ENCODE data around the gene POU3F1.

POU3F1 gene

GRCh38 chr1:38068980-38069340 is 22.4 kb upstream of the POU3F1 start:
- ChIA-PET POLR2A (ENCODE audit: low non-redundant PET) (no interaction called here), CTCF (no interaction called here)
- no peak for DNase-seq (ENCODE audit: low spot score)
- no peak overlapping the region for H3K27ac ChIP-seq
- TF ChIP-seq CTCF (conservative IDR thresholded peaks at IDR 0.05; ENCODE audit: low read depth), result no peak

GRCh38 chr1:38068220-38068979 is 21.8 kb upstream of the POU3F1 start:
- TF ChIP-seq CTCF (conservative IDR thresholded peaks at IDR 0.05; ENCODE audit: low read depth), result no peak
- DNase-seq (ENCODE audit: low spot score), result no peak
- no peak overlapping the region for H3K27ac ChIP-seq
- ChIA-PET POLR2A (ENCODE audit: low non-redundant PET) (no interaction called here), CTCF (interaction anchor here (0.7 to 1.4 kb wide), 2 partner anchors 9 to 41 kb away, joined by 3 read pairs; no protein-coding TSS in a partner anchor)

GRCh38 chr1:38064197-38064903 is 17.8 kb upstream of the POU3F1 start:
- H3K27ac ChIP-seq, result no peak overlapping the region
- ChIA-PET CTCF (interaction anchor here (0.6 kb wide), 2 partner anchors 65 to 130 kb away, joined by 3 read pairs; no protein-coding TSS in a partner anchor), POLR2A (ENCODE audit: low non-redundant PET) (no interaction called here)
- no peak for TF ChIP-seq CTCF (conservative IDR thresholded peaks at IDR 0.05; ENCODE audit: low read depth)
- DNase-seq (ENCODE audit: low spot score), result peak; percentile 73

- no peak for TF ChIP-seq CTCF (conservative IDR thresholded peaks at IDR 0.05; ENCODE audit: low read depth)
- ChIA-PET CTCF (no interaction called here), POLR2A (ENCODE audit: low non-redundant PET) (no interaction called here)
Measured at GRCh38 chr1:38063616-38064015, 17.0 kb upstream of the POU3F1 start.

GRCh38 chr1:38062361-38063288 is 16.0 kb upstream of the POU3F1 start:
- ChIA-PET CTCF (interaction anchor here (0.7 kb wide), 1 partner anchor 15 kb away, joined by 4 read pairs; no protein-coding TSS in a partner anchor), POLR2A (ENCODE audit: low non-redundant PET) (interaction anchor here (0.6 kb wide), 1 partner anchor 9 kb away, joined by 6 read pairs; no protein-coding TSS in a partner anchor)
- H3K27ac ChIP-seq, result no peak overlapping the region
- DNase-seq (ENCODE audit: low spot score), result no peak
- TF ChIP-seq CTCF (conservative IDR thresholded peaks at IDR 0.05; ENCODE audit: low read depth), result no peak

More at GRCh38 chr1:38063616-38064015, 17.0 kb upstream of the POU3F1 start:
- H3K27ac ChIP-seq, result no peak overlapping the region
- DNase-seq (ENCODE audit: low spot score), result no peak

- CTCF ChIA-PET, result interaction anchor here (0.7 kb wide), 1 partner anchor 14 kb away, joined by 4 read pairs; no protein-coding TSS in a partner anchor
- TF ChIP-seq CTCF (conservative IDR thresholded peaks at IDR 0.05; ENCODE audit: low read depth), result no peak
- no peak overlapping the region for H3K27ac ChIP-seq
- DNase-seq (ENCODE audit: low spot score), result no peak
- POLR2A ChIA-PET (ENCODE audit: low non-redundant PET), result no interaction called here
Measured at GRCh38 chr1:38061883-38062328, 15.3 kb upstream of the POU3F1 start.
